Mesenteric fat pad (tissue), 1 donor: ENCODE results near the gene CACNA2D1. TPM values are rescaled to one million over a fixed set of nuclear protein-coding genes. Genes with fewer than 3 reads are reported as not detected.

Experiments
- DNase-seq: peaks from one replicate; pipeline ENCODE4 v3.0.0-alpha.2; 2020; ENCODE audit warnings: low spot score
- long read RNA-seq: library from polyadenylated mRNA; unstranded; transcript quantifications from one replicate; pipeline ENCODE4 v2.0.0, GENCODE V29; 2020
- total RNA-seq: library from RNA; stranded (reverse); fragmentation: NEBNext Ultra II Directional; extraction: Animal tissue kit (Norgen Biotek cat#: 25700); gene quantifications from one replicate; pipeline ENCODE4 v1.2.1, GENCODE V29; 2021
- donor health status: DM: yes; HTN: yes; CAD: no.

CACNA2D1 gene
- total RNA-seq, result 33.5 TPM
- long read RNA-seq, partial matches to known transcripts, result 5 of 17 reads
- long read RNA-seq, other reads (novel, unspliced or antisense), result 12 of 17 reads

DNA sequence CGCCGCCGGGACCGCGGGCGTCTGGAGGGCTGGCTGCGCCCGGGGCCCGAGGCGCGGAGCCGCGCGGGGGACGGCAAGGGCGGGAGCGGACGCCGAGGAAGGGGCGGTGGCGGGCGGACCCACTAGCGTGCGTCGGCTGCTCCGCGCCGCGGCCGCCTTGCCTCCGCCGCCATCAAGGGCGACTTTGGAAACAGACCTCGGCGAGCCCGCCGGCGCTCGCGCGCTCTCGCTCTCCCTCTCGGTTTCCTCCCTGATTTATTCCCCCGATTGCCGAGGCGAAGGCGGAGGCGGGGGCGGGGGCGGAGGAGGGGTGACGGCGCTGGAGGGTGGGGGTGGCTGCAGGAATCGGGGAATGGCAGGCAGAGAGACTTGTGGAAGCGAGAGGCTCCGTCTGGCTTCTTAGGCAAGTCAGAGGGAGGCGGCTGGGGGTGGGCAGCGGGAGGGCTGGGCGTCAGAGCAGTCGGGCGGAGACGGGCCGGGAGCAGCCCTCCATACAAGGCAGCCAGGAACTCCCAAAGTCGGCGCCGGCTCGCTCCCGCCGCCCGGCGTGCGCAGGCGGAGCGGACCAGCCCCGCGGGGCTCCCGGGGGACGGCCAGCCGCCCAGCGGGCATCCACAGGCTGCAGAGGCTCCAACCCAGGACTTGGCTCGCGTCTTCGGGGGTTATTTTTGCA is at the start of gene CACNA2D1:
Gene CACNA2D1 (minus strand): TSS at position 231 of the 673 bp plus-strand sequence.
- peak; percentile 92 for DNase-seq

- DNase-seq, result no peak
Measured at GRCh38 chr7:82481499-82482097, 38.0 kb upstream of the CACNA2D1 start.

DNA sequence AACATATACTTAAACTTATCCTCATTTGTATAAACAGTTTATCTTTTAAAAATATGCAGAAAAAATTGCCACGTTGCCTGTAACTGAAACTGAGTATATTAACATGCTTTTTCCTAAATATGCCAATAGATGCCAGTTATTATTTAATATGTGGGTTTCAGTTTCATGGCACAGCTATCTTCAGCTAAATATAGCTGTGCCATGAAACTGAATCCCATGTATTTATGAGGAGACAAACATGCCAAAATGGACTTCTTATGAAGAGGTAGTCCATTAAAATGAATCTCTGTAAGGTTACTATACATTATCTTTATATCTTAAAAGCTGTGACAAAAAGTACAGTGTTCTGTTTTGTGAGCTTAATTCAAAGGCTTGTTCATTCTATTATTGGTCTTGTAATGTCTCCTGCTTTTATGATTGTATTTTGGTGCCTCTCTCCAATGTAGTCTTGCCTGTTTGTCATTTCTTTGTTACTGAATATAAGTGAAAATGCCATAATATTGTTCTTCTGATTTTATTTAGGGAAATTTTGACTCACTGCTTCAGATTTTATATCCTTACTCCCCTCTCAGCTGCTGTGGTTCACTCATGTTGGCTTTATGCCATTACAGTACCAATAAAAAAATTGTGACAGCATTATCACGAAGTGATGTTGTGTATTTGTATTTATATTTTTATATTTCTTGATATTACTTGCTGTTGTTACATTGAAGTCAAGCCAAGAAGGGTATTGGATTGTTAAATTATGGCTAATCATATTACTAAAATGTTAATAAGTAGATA is 34.3 kb upstream of the CACNA2D1 start:
- no peak for DNase-seq

GRCh38 chr7:82472966-82473365 is 29.4 kb upstream of the CACNA2D1 start:
- DNase-seq, result no peak

GRCh38 chr7:82471351-82472020 is 27.9 kb upstream of the CACNA2D1 start:
- DNase-seq, result no peak

DNA sequence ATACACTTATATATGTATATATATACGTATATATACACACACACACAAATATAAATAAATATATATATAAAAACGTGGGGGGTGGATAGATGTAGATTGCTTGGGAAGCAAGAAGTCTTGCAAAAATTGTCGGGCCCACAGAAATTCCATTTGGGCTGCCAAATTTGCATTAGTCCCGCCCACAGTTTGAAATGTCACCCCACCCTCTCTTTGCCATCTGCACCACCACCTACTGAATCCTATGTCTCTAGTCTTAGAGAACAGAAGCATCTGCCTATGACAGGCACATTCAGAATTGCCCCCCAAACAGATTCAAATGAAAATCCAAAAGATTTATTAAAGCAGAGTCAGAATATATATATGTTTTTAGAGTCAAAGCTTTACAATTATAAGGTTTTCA is 25.6 kb upstream of the CACNA2D1 start:
- DNase-seq, result no peak

DNA sequence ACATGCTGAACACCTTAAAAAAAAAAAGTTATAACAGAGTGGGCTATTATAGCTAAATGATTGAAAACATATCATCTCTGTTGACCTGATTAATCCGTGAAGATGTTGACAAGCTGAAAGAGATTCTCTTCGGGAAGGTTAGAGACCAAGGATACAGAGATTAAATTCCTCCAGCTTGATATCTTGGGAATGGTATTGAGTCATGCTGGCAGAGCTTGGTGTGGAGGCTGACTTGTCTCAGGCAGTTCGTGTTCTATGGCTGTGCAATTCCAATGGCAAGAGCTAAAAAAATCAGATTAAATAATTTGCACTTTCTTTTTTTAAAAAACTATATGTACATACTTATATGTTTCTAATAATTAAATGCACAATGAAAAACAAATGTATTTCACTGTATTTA is 24.9 kb upstream of the CACNA2D1 start:
- DNase-seq, result no peak

DNA sequence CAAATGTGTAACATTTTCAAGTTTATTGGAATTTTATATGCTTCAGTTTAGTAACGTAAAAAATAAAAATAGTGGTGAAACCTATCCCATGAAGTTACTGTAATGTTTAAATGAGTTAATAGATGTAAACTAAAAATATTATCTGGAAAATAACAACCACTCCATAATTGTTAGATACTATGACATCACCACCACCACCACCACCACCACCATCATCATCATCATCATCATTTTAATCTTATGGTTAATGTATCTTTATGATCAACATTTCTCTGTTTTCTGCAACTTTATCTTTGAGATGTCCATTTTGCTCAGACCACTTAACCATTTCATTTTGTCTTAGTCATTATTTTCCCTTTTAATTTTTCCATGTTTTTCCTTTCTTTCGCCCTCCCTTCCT is 23.4 kb upstream of the CACNA2D1 start:
- no peak for DNase-seq

DNA sequence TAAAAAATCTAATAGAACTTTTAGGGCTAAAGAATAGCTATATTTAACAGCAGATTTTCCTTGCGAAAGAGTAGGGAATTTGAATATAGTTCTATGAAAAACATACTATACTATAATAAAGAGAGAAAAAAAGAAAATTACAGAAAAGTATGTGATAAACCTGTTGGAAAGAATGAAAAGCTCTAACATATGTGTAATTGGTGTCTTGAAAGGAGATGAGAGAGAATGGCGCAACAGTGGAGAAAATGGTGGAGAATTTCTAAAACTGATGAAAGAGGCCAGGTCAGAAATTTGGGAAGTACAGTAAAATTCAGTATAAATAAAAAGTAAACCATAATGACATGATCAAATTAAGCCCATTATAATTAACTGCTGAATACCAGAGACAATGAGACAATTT is 20.8 kb upstream of the CACNA2D1 start:
- DNase-seq, result no peak

GRCh38 chr7:82455295-82455694 is 11.7 kb upstream of the CACNA2D1 start:
- DNase-seq, result no peak

DNA sequence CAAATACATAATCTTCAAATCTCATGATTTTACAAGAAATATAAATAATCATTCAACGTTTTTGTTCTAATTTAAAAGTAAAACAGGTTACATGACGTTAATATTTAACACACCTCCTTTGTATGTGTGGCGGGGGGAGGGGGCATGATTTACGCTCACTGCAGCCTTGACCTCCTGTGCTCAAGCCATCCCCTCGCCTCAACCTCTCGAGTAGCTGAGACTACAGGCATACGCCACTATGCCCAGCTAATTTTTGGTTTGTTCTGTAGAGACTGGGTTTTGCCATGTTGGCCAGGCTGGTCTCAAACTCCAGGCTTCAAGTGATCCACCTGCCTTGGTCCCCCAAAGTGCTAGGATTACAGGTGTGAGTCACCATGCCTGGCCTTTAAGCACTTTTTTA is 7.2 kb upstream of the CACNA2D1 start:
- no peak for DNase-seq

DNA sequence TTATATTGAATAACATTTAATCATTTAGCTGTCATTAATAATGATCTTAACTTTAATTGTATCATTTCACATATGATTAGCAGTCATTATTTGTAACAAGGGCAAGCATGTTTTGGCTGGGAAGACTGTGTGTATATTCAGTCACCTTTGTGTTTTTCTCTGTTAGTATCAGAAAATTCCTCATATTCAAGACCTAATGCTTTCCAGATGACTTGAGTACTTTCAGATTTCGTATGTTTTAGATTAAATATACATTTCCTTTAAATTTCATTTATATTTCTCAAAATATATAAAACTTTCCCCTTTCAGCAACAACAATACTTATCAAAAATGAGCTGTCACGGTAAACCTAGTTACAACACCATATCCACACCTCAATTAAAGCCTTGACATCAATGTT is 6.3 kb upstream of the CACNA2D1 start:
- DNase-seq, result no peak

- no peak for DNase-seq
Measured at GRCh38 chr7:82446897-82447296, 3.3 kb upstream of the CACNA2D1 start.

- DNase-seq, result no peak
Measured at GRCh38 chr7:82445271-82445670, 1.7 kb upstream of the CACNA2D1 start.

GRCh38 chr7:82444220-82444909 is 788 bp upstream of the CACNA2D1 start:
- DNase-seq, result no peak

DNA sequence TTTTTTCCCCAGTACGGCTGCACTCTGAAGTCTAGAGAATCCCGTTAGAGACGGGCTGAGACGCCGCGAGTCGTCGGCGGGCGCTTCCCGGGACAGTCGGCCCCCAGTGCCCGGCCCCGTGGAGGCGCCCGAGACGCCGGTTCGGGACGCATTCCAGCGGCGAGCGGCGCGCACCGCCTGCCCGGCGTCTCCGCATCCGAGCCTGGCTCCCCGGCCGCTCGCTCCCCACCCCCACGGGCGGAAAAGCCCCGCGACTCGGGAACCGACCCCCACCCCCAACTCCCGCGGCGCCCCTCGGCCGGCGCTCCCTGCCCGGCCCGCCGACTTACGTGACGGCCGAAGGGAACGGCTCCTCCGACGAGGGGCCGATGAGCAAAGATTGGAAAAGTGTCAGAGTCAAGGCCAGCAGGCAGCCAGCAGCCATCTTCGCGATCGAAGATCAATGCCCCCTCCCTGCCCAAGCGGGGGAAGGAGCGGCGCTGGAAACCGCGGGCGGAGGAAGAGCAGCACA is 486 bp downstream of the CACNA2D1 start:
- DNase-seq, result peak; percentile 90

- no peak for DNase-seq
Measured at GRCh38 chr7:82442492-82443035, 1.0 kb downstream of the CACNA2D1 start.

DNA sequence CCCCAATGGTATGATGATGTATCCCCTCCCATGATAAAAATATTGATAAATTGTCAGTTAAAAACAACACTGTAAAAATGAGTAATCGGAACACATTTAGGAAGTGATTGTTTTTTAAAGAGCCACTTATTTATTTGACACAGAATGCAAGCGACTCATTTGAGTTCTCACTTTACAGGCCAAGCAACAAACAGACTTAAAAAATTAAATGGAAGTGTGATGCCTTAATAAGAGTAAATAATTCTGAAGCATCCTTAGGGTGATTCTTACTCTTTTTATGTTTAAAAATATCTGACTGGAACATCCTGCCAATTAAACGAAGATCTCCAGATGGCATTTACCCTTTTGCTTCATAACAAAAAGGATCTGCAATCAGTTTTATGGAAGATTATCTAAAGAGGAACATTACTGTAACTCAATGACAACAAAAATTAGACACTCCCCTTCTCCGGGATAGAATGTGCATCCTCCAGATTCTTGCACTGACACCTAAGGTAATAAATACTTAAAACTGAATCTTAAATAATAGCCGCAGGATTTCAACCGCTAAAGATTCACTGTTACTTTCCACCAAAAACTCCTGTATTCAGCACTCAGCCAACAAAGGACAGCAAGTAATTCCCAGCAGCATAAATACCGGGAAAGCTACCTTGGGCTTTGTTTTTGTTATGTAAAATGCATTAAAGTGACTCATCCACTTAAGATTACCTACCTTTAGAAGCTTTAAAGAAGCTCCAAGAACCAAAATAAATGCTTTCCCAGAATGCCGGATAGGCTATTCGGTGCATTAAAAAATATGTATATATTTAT is 1.7 kb downstream of the CACNA2D1 start:
- DNase-seq, result no peak

DNA sequence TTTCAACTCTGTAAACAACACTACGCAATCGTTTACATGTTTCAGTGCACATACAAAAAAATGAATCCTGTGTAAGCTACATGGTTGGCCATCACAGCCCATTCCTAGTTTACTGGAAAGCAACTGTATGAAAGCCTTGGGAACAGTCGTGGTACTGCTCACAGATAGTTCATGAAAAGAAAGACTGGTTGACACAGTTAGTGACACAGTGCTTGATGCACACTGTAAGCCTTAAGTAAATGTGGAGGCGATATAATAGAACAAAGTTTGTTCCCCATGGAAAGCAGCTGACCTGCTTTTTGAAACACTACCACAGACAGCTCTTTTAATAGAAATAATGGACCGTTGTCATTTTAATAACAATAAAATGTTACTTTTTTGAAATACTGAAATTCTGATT is 5.1 kb downstream of the CACNA2D1 start:
- DNase-seq, result no peak

- no peak for DNase-seq
Measured at GRCh38 chr7:82435769-82436168, 7.8 kb downstream of the CACNA2D1 start.
